ENCODE data around the gene EFHC2. TPM values are rescaled to one million over a fixed set of nuclear protein-coding genes. Genes with fewer than 3 reads are reported as not detected.

Gene EFHC2
- total RNA-seq, 2 experiments from 2014 or later, result 0.77 to 0.79 TPM

GRCh38 chrX:44105228-44105913 is 238.1 kb downstream of the EFHC2 start:
- H3K27me3 Mint-ChIP-seq (ENCODE audit: low read depth), result no peaks in the 10 kb centered on the region
- H3K36me3 Mint-ChIP-seq (ENCODE audit: low read depth), result no peaks in the 10 kb centered on the region
- H3K9me3 Mint-ChIP-seq, result peaks cover 2% of the 10 kb centered on the region
- no peak overlapping the region for H3K27ac Mint-ChIP-seq
- intact Hi-C loops (cut with micrococcal nuclease), result no loop called here
- CTCF ChIA-PET, result no interaction called here
- no peak for DNase-seq
- no peak overlapping the region for H3K4me3 Mint-ChIP-seq
- H3K4me1 Mint-ChIP-seq (ENCODE audit: low read depth), result no peaks in the 10 kb centered on the region

DNA sequence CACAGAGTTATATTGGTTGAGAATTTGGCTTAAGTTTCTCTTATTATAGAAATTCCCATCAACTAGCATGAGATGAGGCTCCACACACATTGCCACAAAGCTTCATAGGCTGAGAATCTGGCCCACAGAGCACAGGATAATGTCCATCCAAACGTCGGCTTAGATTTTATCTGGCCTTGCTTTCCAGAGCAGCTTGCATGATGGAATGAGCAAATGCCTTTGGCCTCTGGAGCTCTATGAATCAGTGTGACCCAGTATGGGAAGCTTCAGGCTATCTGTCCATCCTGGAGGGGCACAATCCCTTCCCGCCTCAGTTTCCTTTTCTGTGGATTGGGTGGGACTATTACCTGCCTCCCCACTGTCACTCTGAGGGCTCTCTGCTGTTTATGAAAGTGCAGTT is 238.8 kb downstream of the EFHC2 start:
- no peak for DNase-seq
- intact Hi-C loops (cut with micrococcal nuclease), result no loop called here
- CTCF ChIA-PET, result no interaction called here
- H3K27me3 Mint-ChIP-seq (ENCODE audit: low read depth), result no peaks in the 10 kb centered on the region
- no peak overlapping the region for H3K27ac Mint-ChIP-seq
- H3K4me3 Mint-ChIP-seq, result no peak overlapping the region
- H3K36me3 Mint-ChIP-seq (ENCODE audit: low read depth), result no peaks in the 10 kb centered on the region
- H3K4me1 Mint-ChIP-seq (ENCODE audit: low read depth), result no peaks in the 10 kb centered on the region
- peaks cover 2% of the 10 kb centered on the region for H3K9me3 Mint-ChIP-seq

DNA sequence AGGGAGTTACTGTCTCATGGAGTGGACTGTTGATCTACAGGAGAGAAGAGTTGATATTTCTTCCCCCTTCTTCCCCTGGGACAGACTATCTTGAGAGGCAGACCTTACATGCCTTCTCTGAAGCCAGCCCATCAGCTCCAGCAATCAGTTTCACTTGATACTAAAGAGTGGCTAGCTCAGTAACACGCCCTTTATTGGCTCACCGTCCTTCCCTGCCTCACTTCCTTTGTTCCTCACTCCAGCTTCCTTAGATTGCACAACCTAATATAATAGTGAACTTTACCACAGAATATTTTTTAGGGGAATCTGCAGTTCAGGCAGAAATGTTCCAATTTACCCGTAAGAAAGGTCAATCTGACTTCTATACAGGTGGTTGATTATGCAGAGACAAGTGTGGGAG is 242.2 kb downstream of the EFHC2 start:
- Mint-ChIP-seq H3K4me3 (no peak overlapping the region), H3K27me3 (ENCODE audit: low read depth) (no peaks in the 10 kb centered on the region), H3K4me1 (ENCODE audit: low read depth) (no peaks in the 10 kb centered on the region), H3K9me3 (peaks cover 2% of the 10 kb centered on the region), H3K27ac (no peak overlapping the region), H3K36me3 (ENCODE audit: low read depth) (no peaks in the 10 kb centered on the region)
- CTCF ChIA-PET, result no interaction called here
- intact Hi-C loops (cut with micrococcal nuclease), result no loop called here
- no peak for DNase-seq

- H3K4me3 Mint-ChIP-seq, result no peak overlapping the region
- DNase-seq, result no peak
- H3K4me1 Mint-ChIP-seq (ENCODE audit: low read depth), result no peaks in the 10 kb centered on the region
- CTCF ChIA-PET, result no interaction called here
- H3K27ac Mint-ChIP-seq, result no peak overlapping the region
- no peaks in the 10 kb centered on the region for H3K36me3 Mint-ChIP-seq (ENCODE audit: low read depth)
- intact Hi-C loops (cut with micrococcal nuclease), result no loop called here
- no peaks in the 10 kb centered on the region for H3K27me3 Mint-ChIP-seq (ENCODE audit: low read depth)
- H3K9me3 Mint-ChIP-seq, result no peaks in the 10 kb centered on the region
Measured at GRCh38 chrX:44099366-44099765, 244.1 kb downstream of the EFHC2 start.

Other genes starting within 250 kb of the EFHC2 start
- gene FUNDC1, start 199.2 kb upstream of the EFHC2 start, total RNA-seq, result 10 to 100 TPM; 11.9 to 12.8 TPM

Measured in activated naive CD4-positive, alpha-beta T cell treated with anti-CD3 and anti-CD28 coated beads for 36 hours (primary cell).